NCI-H1092 (cell line): ENCODE data around the gene CDC6.
A peak's percentile ranks its signal among the peaks of the same experiment; 100 is the strongest.

ENCODE experiments used
- DNase-seq: peaks from one replicate; lab custom pipeline; 2025; lab: John Stamatoyannopoulos, UW

The CDC6 gene

GRCh38 chr17:40323391-40324381, 36.0 kb downstream of the CDC6 start:
- DNase-seq, result no peak

GRCh38 chr17:40325156-40326013, 37.7 kb downstream of the CDC6 start:
- no peak for DNase-seq

GRCh38 chr17:40326014-40326831, 38.5 kb downstream of the CDC6 start:
- no peak for DNase-seq

GRCh38 chr17:40326832-40327199, 39.1 kb downstream of the CDC6 start:
- no peak for DNase-seq

- DNase-seq, result no peak
Observed at GRCh38 chr17:40327244-40327729, 39.6 kb downstream of the CDC6 start.

GRCh38 chr17:40327735-40328385, 40.2 kb downstream of the CDC6 start:
- no peak for DNase-seq

GRCh38 chr17:40328386-40328766, 40.7 kb downstream of the CDC6 start:
- no peak for DNase-seq

GRCh38 chr17:40329839-40330794, 42.4 kb downstream of the CDC6 start:
- DNase-seq, result peak; percentile 66

- no peak for DNase-seq
Observed at GRCh38 chr17:40330850-40331470, 43.3 kb downstream of the CDC6 start.

GRCh38 chr17:40331743-40332641, 44.3 kb downstream of the CDC6 start:
- peak; percentile 62 for DNase-seq

GRCh38 chr17:40333781-40334448, 46.2 kb downstream of the CDC6 start:
- no peak for DNase-seq

GRCh38 chr17:40335620-40336019, 47.9 kb downstream of the CDC6 start:
- no peak for DNase-seq

- DNase-seq, result no peak
Observed at GRCh38 chr17:40337351-40337750, 49.7 kb downstream of the CDC6 start.

- DNase-seq, result no peak
Observed at GRCh38 chr17:40338058-40338457, 50.4 kb downstream of the CDC6 start.

GRCh38 chr17:40338941-40339649, 51.4 kb downstream of the CDC6 start:
- no peak for DNase-seq

GRCh38 chr17:40340327-40340726, 52.6 kb downstream of the CDC6 start:
- DNase-seq, result no peak
